HEK293 (cell line): Measurements from ENCODE around the gene H3-3A.
A peak's percentile ranks its signal among the peaks of the same experiment; 100 is the strongest.

ENCODE experiments used
- CTCF ChIA-PET: fragments of 350-600 bp; formaldehyde crosslinking; extraction: SDS; loops from one replicate; lab custom pipeline; 2021; ENCODE audit warnings: antibody characterized with exemption; lab: Yijun Ruan, JAX
- POLR2A ChIA-PET: fragments of 300-600 bp; formaldehyde crosslinking; extraction: SDS; loops from one replicate; lab custom pipeline; 2020; ENCODE audit warnings: antibody characterized with exemption, inconsistent platforms; lab: Yijun Ruan, JAX
- H3K27ac ChIP-seq: fragments of 200-500 bp; sonication (Bioruptor generic); 2 replicates; pipeline ENCODE4 v1.5.1; 2014; ENCODE audit warnings: low read depth, low read length, control low read depth, inconsistent platforms; ENCODE audit errors: extremely low read depth
- H3K36me3 ChIP-seq, 2 experiments: fragments of 200-500 bp in 1 of 2; sonication (Bioruptor generic) in 1 of 2; 1 replicate in 1 of 2; 2 replicates in 1 of 2; pipeline ENCODE4 v1.5.1; 2014 to 2017; ENCODE audit warnings: inconsistent platforms in 2 of 2, low read length in 2 of 2; ENCODE audit not compliant: control insufficient read depth in 2 of 2, insufficient read depth in 1 of 2
- H3K4me1 ChIP-seq: fragments of 200-500 bp; sonication (Bioruptor generic); 2 replicates; pipeline ENCODE4 v1.5.1; 2014; ENCODE audit warnings: mild to moderate bottlenecking, low read length, inconsistent platforms; ENCODE audit not compliant: control insufficient read depth, insufficient read depth
- H3K4me3 ChIP-seq: 2 replicates; pipeline ENCODE4 v1.5.1; 2011; ENCODE audit warnings: low read depth, mild to moderate bottlenecking, control low read depth, low read length, moderate library complexity
- H3K9me3 ChIP-seq: fragments of 200-500 bp; sonication (Bioruptor generic); 2 replicates; pipeline ENCODE4 v1.5.1; 2014; ENCODE audit warnings: low read depth, low read length, inconsistent platforms; ENCODE audit not compliant: control insufficient read depth, insufficient read depth
- GLI2 ChIP-seq: fragments of 450-650 bp; formaldehyde crosslinking; IDR thresholded peaks from 2 replicates; pipeline ENCODE4; 2017; ENCODE audit warnings: missing biosample characterization, missing genetic modification characterization, low read depth, borderline replicate concordance
- GLI4 ChIP-seq: fragments of 450-650 bp; formaldehyde crosslinking; IDR thresholded peaks from 2 replicates; pipeline ENCODE4 v1.5.1; 2016; ENCODE audit warnings: missing biosample characterization, missing genetic modification characterization
- GLIS1 ChIP-seq: fragments of 450-650 bp; formaldehyde crosslinking; IDR thresholded peaks from 2 replicates; pipeline ENCODE4 v1.5.1; 2016; ENCODE audit warnings: missing biosample characterization, missing genetic modification characterization
- IKZF3 ChIP-seq: fragments of 450-650 bp; IDR thresholded peaks from 2 replicates; pipeline ENCODE4 v1.5.0; 2018; ENCODE audit warnings: missing biosample characterization, mild to moderate bottlenecking, missing genetic modification characterization, moderate library complexity
- KLF8 ChIP-seq: fragments of 450-650 bp; formaldehyde crosslinking; IDR thresholded peaks from 2 replicates; pipeline ENCODE4 v1.5.1; 2016; ENCODE audit warnings: missing biosample characterization, missing genetic modification characterization
- SCRT1 ChIP-seq: fragments of 450-650 bp; formaldehyde crosslinking; IDR thresholded peaks from 2 replicates; pipeline ENCODE4 v1.5.1; 2016; ENCODE audit warnings: missing biosample characterization, missing genetic modification characterization, borderline replicate concordance
- SCRT2 ChIP-seq: fragments of 450-650 bp; formaldehyde crosslinking; IDR thresholded peaks from 2 replicates; pipeline ENCODE4 v1.5.1; 2016; ENCODE audit warnings: missing biosample characterization, missing genetic modification characterization
- SP3 ChIP-seq: fragments of 450-650 bp; formaldehyde crosslinking; IDR thresholded peaks from 2 replicates; pipeline ENCODE4 v1.5.1; 2016; ENCODE audit warnings: missing biosample characterization, missing genetic modification characterization
- SP7 ChIP-seq: fragments of 450-650 bp; formaldehyde crosslinking; IDR thresholded peaks from 2 replicates; pipeline ENCODE4 v1.5.1; 2016; ENCODE audit warnings: missing biosample characterization, missing genetic modification characterization
- YY1 ChIP-seq: fragments of 450-650 bp; formaldehyde crosslinking; IDR thresholded peaks from 2 replicates; pipeline ENCODE4 v1.5.1; 2018; ENCODE audit warnings: missing biosample characterization, missing genetic modification characterization
- ZBTB1 ChIP-seq: fragments of 450-650 bp; formaldehyde crosslinking; IDR thresholded peaks from 2 replicates; pipeline ENCODE4 v1.5.1; 2016; ENCODE audit warnings: missing biosample characterization, missing genetic modification characterization
- ZBTB21 ChIP-seq: fragments of 450-650 bp; formaldehyde crosslinking; IDR thresholded peaks from 2 replicates; pipeline ENCODE4 v1.5.1; 2017; ENCODE audit warnings: missing biosample characterization, missing genetic modification characterization
- ZBTB48 ChIP-seq: fragments of 450-650 bp; formaldehyde crosslinking; IDR thresholded peaks from 2 replicates; pipeline ENCODE4 v1.5.1; 2016; ENCODE audit warnings: missing biosample characterization, missing genetic modification characterization
- ZNF16 ChIP-seq: fragments of 450-650 bp; formaldehyde crosslinking; IDR thresholded peaks from 2 replicates; pipeline ENCODE4 v1.5.1; 2016; ENCODE audit warnings: low read depth, missing biosample characterization, missing genetic modification characterization
- ZNF184 ChIP-seq: fragments of 450-650 bp; IDR thresholded peaks from 2 replicates; pipeline ENCODE4 v1.5.1; 2018; ENCODE audit warnings: missing biosample characterization, mild to moderate bottlenecking, missing genetic modification characterization
- ZNF2 ChIP-seq: fragments of 450-650 bp; formaldehyde crosslinking; IDR thresholded peaks from 2 replicates; pipeline ENCODE4 v1.5.1; 2016; ENCODE audit warnings: missing biosample characterization, missing genetic modification characterization
- ZNF335 ChIP-seq: fragments of 450-650 bp; formaldehyde crosslinking; conservative IDR thresholded peaks from 2 replicates; pipeline ENCODE4 v1.5.1; 2016; ENCODE audit warnings: missing biosample characterization, missing genetic modification characterization
- ZNF366 ChIP-seq: fragments of 450-650 bp; formaldehyde crosslinking; conservative IDR thresholded peaks from 2 replicates; pipeline ENCODE4 v1.5.1; 2016; ENCODE audit warnings: missing biosample characterization, missing genetic modification characterization
- ZNF394 ChIP-seq: fragments of 450-650 bp; formaldehyde crosslinking; IDR thresholded peaks from 2 replicates; pipeline ENCODE4 v1.5.1; 2016; ENCODE audit warnings: missing biosample characterization, missing genetic modification characterization, mild to moderate bottlenecking, moderate library complexity, borderline replicate concordance
- ZNF423 ChIP-seq: fragments of 450-650 bp; formaldehyde crosslinking; IDR thresholded peaks from 2 replicates; pipeline ENCODE4 v1.5.1; 2016; ENCODE audit warnings: missing biosample characterization, missing genetic modification characterization
- ZNF501 ChIP-seq: fragments of 450-650 bp; formaldehyde crosslinking; IDR thresholded peaks from 2 replicates; pipeline ENCODE4 v1.5.1; 2016; ENCODE audit warnings: missing biosample characterization, missing genetic modification characterization
- ZNF558 ChIP-seq: fragments of 450-650 bp; formaldehyde crosslinking; IDR thresholded peaks from 2 replicates; pipeline ENCODE4 v1.5.1; 2016; ENCODE audit warnings: missing biosample characterization, missing genetic modification characterization
- ZNF561 ChIP-seq: fragments of 450-650 bp; IDR thresholded peaks from 2 replicates; pipeline ENCODE4 v1.5.1; 2018; ENCODE audit warnings: missing biosample characterization, missing genetic modification characterization, borderline replicate concordance
- ZNF585B ChIP-seq: fragments of 450-650 bp; formaldehyde crosslinking; IDR thresholded peaks from 2 replicates; pipeline ENCODE4 v1.5.1; 2016; ENCODE audit warnings: missing biosample characterization, missing genetic modification characterization
- ZNF664 ChIP-seq: fragments of 450-650 bp; formaldehyde crosslinking; IDR thresholded peaks from 2 replicates; pipeline ENCODE4 v1.5.1; 2016; ENCODE audit warnings: missing biosample characterization, missing genetic modification characterization
- ZNF701 ChIP-seq: fragments of 450-650 bp; formaldehyde crosslinking; IDR thresholded peaks from 2 replicates; pipeline ENCODE4 v1.5.1; 2016; ENCODE audit warnings: missing biosample characterization, missing genetic modification characterization
- ZNF791 ChIP-seq: fragments of 450-650 bp; formaldehyde crosslinking; IDR thresholded peaks from 2 replicates; pipeline ENCODE4 v1.5.1; 2016; ENCODE audit warnings: missing biosample characterization, missing genetic modification characterization
- ZSCAN30 ChIP-seq: fragments of 450-650 bp; IDR thresholded peaks from 2 replicates; pipeline ENCODE4 v1.5.1; 2018; ENCODE audit warnings: missing biosample characterization, mild to moderate bottlenecking, missing genetic modification characterization, moderate library complexity
- TF ChIP-seq, protein P1 (sequence below): fragments of 450-650 bp; IDR thresholded peaks from 2 replicates; pipeline ENCODE4 v1.5.1; 2018; ENCODE audit warnings: missing biosample characterization, missing genetic modification characterization
- TF ChIP-seq, protein P2 (sequence below): fragments of 450-650 bp; formaldehyde crosslinking; IDR thresholded peaks from 2 replicates; pipeline ENCODE4 v1.5.1; 2016; ENCODE audit warnings: missing biosample characterization, missing genetic modification characterization
- TF ChIP-seq, protein P3 (sequence below): fragments of 450-650 bp; formaldehyde crosslinking; IDR thresholded peaks from 2 replicates; pipeline ENCODE4; 2016; ENCODE audit warnings: missing biosample characterization, missing genetic modification characterization

The H3-3A gene

DNA sequence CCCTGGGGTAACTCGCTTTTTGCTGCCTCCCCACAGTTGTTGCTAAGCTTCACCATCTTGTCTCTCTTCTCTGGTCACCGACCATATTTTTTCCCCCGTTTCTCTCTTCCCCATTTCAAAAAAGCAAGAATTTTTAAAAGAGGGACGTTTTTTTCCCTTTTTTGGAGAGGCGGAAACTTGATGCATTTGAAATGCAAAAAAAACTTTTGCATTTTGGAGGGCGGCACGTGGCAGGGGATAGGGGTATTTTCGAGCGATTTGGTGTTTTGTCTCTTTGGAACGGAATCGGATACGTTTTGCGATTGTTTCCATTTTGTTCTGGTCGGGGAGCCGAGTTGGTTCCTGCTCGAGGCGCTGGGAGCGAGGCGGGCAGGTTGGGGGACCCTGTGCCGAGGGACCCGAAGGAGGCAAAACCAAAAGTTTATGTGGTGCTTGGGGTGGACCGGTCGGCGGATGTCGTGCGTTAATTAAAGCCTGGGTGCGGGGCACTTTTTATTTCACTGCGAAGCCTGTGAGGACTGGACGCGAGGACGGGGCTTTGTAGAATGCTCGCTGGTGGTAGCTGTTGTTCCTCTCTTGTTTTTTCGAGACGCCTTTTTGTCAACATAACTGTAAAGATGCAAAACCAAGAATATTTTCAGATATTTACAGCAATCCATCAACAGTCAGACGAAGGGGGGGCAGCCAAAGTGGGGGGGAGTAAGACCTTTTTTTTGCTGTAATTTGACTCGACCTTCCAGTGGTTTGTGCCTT lies 884 bp downstream of the H3-3A start (continued):
- no peak for TF ChIP-seq GLI4 (tag by site-specific recombination)
- 0 out of 2 replicates have a peak, but pooled peaks have one; percentile 50 for TF ChIP-seq ZBTB1
- TF ChIP-seq YY1 = peak; percentile 72; the same call in 1 of the 2 replicates
- peak; percentile 11; the same call in 1 of the 2 replicates for TF ChIP-seq ZBTB48
- peak; percentile 68 for TF ChIP-seq ZNF335 (tag by site-specific recombination)
- TF ChIP-seq GLIS1 = peak; percentile 9; the same call in 1 of the 2 replicates
- TF ChIP-seq, protein P1, sequence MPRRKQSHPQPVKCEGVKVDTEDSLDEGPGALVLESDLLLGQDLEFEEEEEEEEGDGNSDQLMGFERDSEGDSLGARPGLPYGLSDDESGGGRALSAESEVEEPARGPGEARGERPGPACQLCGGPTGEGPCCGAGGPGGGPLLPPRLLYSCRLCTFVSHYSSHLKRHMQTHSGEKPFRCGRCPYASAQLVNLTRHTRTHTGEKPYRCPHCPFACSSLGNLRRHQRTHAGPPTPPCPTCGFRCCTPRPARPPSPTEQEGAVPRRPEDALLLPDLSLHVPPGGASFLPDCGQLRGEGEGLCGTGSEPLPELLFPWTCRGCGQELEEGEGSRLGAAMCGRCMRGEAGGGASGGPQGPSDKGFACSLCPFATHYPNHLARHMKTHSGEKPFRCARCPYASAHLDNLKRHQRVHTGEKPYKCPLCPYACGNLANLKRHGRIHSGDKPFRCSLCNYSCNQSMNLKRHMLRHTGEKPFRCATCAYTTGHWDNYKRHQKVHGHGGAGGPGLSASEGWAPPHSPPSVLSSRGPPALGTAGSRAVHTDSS = peak; percentile 9; the same call in 1 of the 2 replicates
- TF ChIP-seq, protein P2, sequence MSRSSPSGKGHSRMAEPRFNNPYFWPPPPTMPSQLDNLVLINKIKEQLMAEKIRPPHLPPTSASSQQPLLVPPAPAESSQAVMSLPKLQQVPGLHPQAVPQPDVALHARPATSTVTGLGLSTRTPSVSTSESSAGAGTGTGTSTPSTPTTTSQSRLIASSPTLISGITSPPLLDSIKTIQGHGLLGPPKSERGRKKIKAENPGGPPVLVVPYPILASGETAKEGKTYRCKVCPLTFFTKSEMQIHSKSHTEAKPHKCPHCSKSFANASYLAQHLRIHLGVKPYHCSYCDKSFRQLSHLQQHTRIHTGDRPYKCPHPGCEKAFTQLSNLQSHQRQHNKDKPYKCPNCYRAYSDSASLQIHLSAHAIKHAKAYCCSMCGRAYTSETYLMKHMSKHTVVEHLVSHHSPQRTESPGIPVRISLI (tag by site-specific recombination) = peak; percentile 69; the same call in 1 of the 2 replicates
- TF ChIP-seq ZNF366 (tag by site-specific recombination) = peak; percentile 73
- TF ChIP-seq SCRT2 (tag by site-specific recombination) = peak; percentile 10; the same call in 1 of the 2 replicates

DNA sequence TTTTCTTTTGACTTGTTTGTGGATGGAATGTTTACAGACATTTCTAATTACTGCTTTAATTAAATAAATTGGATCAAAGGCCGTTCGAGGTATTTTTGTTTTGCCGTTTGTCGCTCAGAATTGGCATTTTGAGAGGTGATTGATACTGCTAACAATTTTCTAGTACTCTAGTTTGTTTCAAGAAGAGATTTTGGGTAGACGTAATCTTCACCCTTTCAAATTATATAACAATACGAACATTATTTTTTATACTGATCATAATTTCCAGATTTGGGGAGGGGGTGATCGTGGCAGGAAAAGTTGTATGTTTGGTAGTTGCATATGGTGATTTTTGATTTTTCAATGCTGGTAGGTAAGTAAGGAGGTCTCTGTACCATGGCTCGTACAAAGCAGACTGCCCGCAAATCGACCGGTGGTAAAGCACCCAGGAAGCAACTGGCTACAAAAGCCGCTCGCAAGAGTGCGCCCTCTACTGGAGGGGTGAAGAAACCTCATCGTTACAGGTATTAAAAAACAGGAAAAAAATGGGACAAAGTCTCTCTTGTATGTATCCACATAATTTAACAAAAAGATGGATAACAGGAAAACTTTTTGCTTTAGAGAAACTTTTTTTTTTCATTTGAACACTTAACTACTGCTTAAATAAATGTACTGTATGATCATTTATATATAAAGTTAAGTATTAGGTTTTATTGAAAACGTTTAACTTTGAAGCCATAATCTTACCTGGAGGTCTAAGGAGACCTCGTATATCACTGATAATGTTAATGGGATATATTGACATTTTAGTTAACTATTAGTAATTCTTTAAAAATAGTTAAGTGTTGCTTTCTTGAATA lies 1.7 kb downstream of the H3-3A start:
- no peaks in the 10 kb centered on the region for H3K9me3 ChIP-seq
- peaks cover 14% of the 10 kb centered on the region; the same call in 1 of the 2 replicates for H3K4me1 ChIP-seq
- CTCF ChIA-PET = interaction anchor here (0.5 to 3.6 kb wide), 75 partner anchors 9 to 1928 kb away, joined by 3 to 86 read pairs (median 5); partner anchors contain the start of gene MIXL1
- peaks cover 44 to 45% of the 10 kb centered on the region in 2 experiments for H3K36me3 ChIP-seq
- H3K27ac ChIP-seq = peak overlapping the region; percentile 98
- POLR2A ChIA-PET = interaction anchor here (0.5 to 4.4 kb wide), 24 partner anchors 8 to 280 kb away, joined by 3 to 160 read pairs (median 8); partner anchors contain the start of genes LIN9 and SDE2
- H3K4me3 ChIP-seq = peak overlapping the region; percentile 95
- TF ChIP-seq ZNF501 (tag by site-specific recombination) (peak; percentile 45; the same call in 1 of the 2 replicates), ZNF561 (0 out of 2 replicates have a peak, but pooled peaks have one; percentile 26), ZNF664 (tag by site-specific recombination) (peak; percentile 33; the same call in 1 of the 2 replicates), ZNF791 (tag by site-specific recombination) (no peak), IKZF3 (tag by site-specific recombination) (peak; percentile 91), ZBTB21 (tag by site-specific recombination) (0 out of 2 replicates have a peak, but pooled peaks have one; percentile 35), ZNF585B (tag by site-specific recombination) (no peak), ZNF423 (tag by site-specific recombination) (peak; percentile 97), SP3 (0 out of 2 replicates have a peak, but pooled peaks have one; percentile 28), ZNF184 (tag by site-specific recombination) (peak; percentile 52; the same call in 1 of the 2 replicates), SCRT2 (tag by site-specific recombination) (peak; percentile 89), ZNF366 (tag by site-specific recombination) (no peak), ZNF16 (no peak), SCRT1 (tag by site-specific recombination) (peak; percentile 91), ZSCAN30 (tag by site-specific recombination) (peak; percentile 95), ZNF2 (tag by site-specific recombination) (peak; percentile 49; the same call in 1 of the 2 replicates), GLI2 (tag by site-specific recombination) (no peak), SP7 (tag by site-specific recombination) (peak; percentile 66), ZBTB48 (no peak), ZNF394 (tag by site-specific recombination) (peak; percentile 52; the same call in 1 of the 2 replicates), KLF8 (peak; percentile 58; the same call in 1 of the 2 replicates), ZNF558 (tag by site-specific recombination) (peak; percentile 40; the same call in 1 of the 2 replicates), ZNF701 (tag by site-specific recombination) (no peak)
- TF ChIP-seq, protein P3, sequence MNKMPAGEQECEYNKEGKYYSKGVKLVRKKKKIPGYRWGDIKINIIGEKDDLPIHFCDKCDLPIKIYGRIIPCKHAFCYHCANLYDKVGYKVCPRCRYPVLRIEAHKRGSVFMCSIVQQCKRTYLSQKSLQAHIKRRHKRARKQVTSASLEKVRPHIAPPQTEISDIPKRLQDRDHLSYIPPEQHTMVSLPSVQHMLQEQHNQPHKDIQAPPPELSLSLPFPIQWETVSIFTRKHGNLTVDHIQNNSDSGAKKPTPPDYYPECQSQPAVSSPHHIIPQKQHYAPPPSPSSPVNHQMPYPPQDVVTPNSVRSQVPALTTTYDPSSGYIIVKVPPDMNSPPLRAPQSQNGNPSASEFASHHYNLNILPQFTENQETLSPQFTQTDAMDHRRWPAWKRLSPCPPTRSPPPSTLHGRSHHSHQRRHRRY (tag by site-specific recombination) = no peak
